Transverse colon (tissue), 3 donors: ENCODE data around the gene PKIB.
A peak's percentile ranks its signal among the peaks of the same experiment; 100 is the strongest.

ENCODE experiments used
- EP300 ChIP-seq: sonication (generic); formaldehyde crosslinking; IDR thresholded peaks from one replicate; pipeline ENCODE4 v1.6.1; 2017; ENCODE audit warnings: antibody characterized with exemption, low read depth
- POLR2A ChIP-seq: fragments of 450-650 bp; IDR thresholded peaks from one replicate; pipeline ENCODE4 v1.6.1; 2016; ENCODE audit warnings: antibody characterized with exemption, mild to moderate bottlenecking, moderate library complexity
- TF ChIP-seq, protein P1 (sequence below), 5 experiments: fragments of 200-600 bp in 3 of 5; fragments of 450-650 bp in 2 of 5; sonication (generic) in 3 of 5; IDR thresholded peaks; 1 replicate in 2 of 5; 2 replicates in 3 of 5; pipeline ENCODE4 v1.5.1; 2016 to 2017; ENCODE audit warnings: antibody characterized with exemption in 5 of 5, inconsistent platforms in 3 of 5, mild to moderate bottlenecking in 2 of 5, moderate library complexity in 1 of 5

DNA sequence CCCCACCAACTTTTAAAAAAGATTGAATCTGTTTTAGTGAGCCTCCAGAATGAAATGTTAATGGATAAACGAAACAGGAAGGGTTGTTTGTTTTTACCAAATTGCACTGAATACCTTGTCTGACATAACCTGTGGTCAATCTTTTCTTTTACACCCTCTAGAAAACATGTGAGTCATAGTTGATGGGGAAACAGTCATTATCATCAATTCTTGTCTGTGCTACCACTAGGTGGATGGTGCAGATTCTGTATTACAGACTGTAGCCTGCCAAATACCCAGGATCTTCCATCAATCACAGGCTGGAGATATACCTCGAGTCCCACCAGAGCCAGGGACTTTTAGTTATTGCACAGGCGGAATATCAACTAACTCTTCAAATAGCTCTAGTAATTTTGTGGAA is 29.5 kb upstream of the PKIB start:
- TF ChIP-seq, protein P1, sequence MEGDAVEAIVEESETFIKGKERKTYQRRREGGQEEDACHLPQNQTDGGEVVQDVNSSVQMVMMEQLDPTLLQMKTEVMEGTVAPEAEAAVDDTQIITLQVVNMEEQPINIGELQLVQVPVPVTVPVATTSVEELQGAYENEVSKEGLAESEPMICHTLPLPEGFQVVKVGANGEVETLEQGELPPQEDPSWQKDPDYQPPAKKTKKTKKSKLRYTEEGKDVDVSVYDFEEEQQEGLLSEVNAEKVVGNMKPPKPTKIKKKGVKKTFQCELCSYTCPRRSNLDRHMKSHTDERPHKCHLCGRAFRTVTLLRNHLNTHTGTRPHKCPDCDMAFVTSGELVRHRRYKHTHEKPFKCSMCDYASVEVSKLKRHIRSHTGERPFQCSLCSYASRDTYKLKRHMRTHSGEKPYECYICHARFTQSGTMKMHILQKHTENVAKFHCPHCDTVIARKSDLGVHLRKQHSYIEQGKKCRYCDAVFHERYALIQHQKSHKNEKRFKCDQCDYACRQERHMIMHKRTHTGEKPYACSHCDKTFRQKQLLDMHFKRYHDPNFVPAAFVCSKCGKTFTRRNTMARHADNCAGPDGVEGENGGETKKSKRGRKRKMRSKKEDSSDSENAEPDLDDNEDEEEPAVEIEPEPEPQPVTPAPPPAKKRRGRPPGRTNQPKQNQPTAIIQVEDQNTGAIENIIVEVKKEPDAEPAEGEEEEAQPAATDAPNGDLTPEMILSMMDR (IDR thresholded peaks at IDR 0.05): peak in 4 of 5 experiments; percentile 15 to 51 (median 32)
- TF ChIP-seq EP300 (no peak), POLR2A (no peak)
